NCI-H2171 (cell line): ENCODE data around the gene SOSTDC1.
A peak's percentile ranks its signal among the peaks of the same experiment; 100 is the strongest.
"Not testable (repeated sequence)": the region's sequence is repeated elsewhere in the genome, so short reads cannot be mapped to it uniquely, and the experiment has no call there.

Experiments
- DNase-seq: peaks from one replicate; lab custom pipeline; 2025; lab: John Stamatoyannopoulos, UW

The SOSTDC1 gene

DNA sequence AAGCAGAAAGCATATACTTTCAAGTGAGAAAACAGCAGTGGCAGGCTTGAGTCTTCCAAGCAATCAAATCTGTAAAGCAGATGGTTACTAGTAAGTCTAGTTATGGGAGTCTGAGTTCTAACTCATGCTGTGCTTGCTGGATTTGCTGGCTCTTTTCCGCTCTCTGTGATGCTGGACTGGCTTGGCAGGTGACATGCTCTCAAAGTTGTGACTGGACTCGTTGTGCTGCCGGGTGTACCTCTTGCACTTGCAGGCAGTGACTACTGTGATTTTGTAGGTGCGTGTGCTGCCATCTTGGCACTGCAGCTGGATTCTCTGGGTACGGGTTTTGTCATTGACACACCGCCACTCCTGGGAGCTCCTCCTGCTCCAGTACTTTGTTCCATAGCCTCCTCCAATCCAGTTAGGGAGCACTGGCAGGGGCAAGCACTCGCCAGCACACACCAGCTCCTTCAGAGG lies 3.1 kb downstream of the SOSTDC1 start:
- no peak for DNase-seq

DNA sequence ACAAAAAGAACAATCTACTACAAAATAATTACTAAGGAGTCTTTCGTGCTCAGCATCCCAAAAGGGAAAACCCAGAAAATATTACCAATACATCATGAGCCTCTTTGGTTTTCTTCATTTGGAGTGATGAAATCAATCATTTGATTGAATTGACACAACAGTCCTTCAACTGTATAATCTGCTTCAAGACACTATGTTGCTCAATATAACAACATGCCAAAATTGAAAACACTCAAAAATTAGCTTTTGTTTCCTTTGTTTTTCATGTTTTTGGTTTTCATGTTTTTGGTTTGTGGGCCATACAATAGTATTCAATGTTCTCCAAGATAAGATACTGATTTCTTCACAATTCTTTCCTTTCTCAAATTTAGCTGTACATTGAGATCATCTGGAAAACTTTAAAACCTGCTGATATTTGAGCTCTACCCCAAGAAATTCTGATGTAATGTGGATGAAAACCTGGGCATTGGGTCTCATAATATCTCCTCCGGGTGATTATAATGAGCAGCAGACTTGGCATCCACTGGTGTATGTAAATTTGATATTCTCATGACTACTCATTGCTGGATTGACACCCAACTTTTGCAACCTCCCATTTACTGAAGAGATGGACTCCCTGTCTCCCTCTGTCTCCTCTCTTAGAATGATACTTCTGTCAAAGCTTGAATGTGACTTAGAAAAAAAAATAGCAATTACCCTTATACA lies 4.6 kb downstream of the SOSTDC1 start:
- no peak for DNase-seq

GRCh38 chr7:16456303-16456702 lies 9.2 kb downstream of the SOSTDC1 start:
- DNase-seq = not testable (repeated sequence)

- DNase-seq = no peak
Measured at GRCh38 chr7:16455591-16455990, 9.9 kb downstream of the SOSTDC1 start.

DNA sequence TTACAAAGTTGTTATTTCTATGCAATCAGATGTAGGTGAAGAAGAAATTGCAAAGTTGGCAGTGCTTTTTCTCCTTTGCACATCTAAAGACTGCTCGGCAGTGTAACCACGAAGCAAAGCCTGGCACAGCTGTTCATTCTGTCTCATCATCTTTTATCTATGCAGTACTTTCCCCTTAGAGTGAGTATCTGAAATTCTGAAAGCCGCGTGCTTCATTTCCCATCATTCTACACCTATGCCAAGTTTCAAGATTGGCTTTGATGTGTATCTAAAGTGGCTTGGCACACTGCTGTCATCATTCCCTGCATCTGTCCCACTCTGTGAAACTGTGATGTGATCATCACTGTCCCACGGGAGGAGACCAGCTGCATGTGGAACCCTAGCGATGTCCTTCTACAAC lies 15.2 kb downstream of the SOSTDC1 start:
- no peak for DNase-seq

DNA sequence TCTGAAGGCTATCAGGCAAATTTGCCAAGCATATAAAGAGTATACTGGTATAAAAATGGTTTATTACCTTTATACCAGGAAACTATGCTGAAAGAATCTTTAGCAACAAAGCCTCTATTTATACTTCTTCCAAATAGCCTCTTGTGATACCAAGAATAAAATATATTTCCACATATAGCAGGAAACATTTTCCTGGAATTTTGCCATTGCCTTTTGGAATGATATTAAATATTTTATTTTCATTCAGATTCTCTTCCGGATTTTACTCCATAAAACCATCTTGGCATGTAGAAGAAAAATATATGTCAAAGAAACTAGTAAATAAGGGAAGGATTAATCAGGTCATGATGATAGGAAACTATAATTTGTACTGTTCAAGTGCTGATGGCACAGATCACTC lies 17.7 kb downstream of the SOSTDC1 start:
- no peak for DNase-seq

GRCh38 chr7:16446508-16446907 lies 19.0 kb downstream of the SOSTDC1 start:
- no peak for DNase-seq

GRCh38 chr7:16443871-16444270 lies 21.7 kb downstream of the SOSTDC1 start:
- not testable (repeated sequence) for DNase-seq

GRCh38 chr7:16438988-16439387 lies 26.6 kb downstream of the SOSTDC1 start:
- no peak for DNase-seq

- DNase-seq = no peak
Measured at GRCh38 chr7:16436306-16436705, 29.2 kb downstream of the SOSTDC1 start.

DNA sequence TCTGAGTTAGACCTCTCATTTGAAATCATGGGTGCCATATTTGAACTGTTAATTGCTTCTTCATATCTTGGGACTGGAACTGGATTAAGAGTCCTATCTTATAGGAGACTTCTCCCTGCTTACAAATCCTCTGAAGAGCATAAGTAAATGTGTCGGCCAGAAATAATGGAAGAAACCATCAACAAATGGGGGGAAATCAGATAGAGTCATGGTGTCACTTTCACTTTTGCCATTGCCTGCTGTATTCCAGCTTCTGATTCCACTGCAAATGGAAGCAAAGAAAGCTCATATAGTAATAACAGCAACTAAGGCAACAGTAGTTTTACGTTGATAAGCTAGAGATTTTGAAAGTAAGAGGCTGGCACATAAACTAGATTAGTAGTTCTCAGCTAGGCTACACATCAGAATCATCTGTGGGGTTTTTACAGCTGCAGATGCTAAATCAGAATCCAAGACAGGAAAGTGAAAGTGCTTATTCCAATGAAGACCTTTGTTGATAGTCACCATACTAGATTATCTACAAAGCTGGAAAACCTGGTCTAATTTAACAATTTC lies 31.9 kb downstream of the SOSTDC1 start:
- DNase-seq = no peak

- DNase-seq = no peak
Measured at GRCh38 chr7:16432425-16432731, 33.2 kb downstream of the SOSTDC1 start.

DNA sequence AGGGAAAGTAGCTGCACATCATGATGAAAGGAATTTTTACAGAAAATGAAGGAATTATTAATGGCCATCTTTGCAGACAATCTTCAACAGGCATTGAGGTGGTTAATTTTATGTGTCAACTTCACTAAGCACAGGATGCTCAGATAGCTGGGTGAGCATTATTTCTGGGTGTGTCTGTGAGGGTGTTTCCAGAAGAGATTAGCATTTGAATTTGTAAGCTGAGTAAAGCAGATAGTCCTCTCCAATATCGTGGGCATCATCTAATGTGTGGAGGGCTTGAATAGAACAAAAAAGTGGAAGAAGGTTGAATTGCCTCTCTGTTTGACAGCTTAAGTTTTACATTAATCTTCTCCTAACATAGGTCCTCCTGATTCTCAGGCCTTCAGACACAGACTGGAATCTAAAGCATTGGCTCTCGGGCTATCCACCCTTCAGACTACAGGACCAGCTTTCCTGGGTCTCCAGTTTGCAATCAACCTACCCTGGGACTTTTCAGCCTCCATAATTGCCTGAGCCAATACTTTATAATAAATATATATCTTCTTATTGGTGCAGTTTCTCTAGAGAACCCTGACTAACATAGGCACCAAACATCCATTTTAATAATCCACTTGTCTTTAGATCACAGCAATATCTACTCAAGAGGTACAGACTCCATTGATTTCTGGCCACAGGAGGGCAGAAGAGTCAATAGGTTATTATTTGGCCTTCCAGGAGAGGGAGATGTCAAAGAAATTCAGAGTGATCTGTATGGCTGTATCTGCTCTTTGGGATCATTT lies 33.7 kb downstream of the SOSTDC1 start:
- DNase-seq = no peak

GRCh38 chr7:16430133-16430532 lies 35.4 kb downstream of the SOSTDC1 start:
- DNase-seq = no peak

- DNase-seq = no peak
Measured at GRCh38 chr7:16428672-16429071, 36.9 kb downstream of the SOSTDC1 start.

- DNase-seq = no peak
Measured at GRCh38 chr7:16428182-16428581, 37.4 kb downstream of the SOSTDC1 start.

- DNase-seq = no peak
Measured at GRCh38 chr7:16423761-16424160, 41.8 kb downstream of the SOSTDC1 start.

DNA sequence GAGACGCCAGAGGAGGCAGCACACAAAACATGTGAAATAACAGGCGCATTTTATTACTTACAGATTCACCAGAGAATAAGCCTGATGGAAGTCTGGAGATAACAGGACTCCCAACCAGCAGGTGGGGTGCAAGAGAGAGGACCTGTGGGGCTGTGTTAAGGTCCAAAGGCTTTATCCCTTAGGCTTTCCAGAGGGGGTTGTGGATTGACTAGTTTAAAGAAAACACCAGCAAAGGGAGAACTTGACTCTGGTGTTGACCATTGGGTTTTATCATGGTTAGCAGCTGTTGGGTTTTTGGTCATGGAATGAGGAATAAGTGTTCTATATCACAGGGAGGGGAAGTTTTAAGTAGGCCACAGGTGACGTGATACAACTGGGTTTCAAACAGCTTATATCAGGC lies 42.6 kb downstream of the SOSTDC1 start:
- DNase-seq = no peak

GRCh38 chr7:16422103-16422435 lies 43.5 kb downstream of the SOSTDC1 start:
- DNase-seq = no peak

DNA sequence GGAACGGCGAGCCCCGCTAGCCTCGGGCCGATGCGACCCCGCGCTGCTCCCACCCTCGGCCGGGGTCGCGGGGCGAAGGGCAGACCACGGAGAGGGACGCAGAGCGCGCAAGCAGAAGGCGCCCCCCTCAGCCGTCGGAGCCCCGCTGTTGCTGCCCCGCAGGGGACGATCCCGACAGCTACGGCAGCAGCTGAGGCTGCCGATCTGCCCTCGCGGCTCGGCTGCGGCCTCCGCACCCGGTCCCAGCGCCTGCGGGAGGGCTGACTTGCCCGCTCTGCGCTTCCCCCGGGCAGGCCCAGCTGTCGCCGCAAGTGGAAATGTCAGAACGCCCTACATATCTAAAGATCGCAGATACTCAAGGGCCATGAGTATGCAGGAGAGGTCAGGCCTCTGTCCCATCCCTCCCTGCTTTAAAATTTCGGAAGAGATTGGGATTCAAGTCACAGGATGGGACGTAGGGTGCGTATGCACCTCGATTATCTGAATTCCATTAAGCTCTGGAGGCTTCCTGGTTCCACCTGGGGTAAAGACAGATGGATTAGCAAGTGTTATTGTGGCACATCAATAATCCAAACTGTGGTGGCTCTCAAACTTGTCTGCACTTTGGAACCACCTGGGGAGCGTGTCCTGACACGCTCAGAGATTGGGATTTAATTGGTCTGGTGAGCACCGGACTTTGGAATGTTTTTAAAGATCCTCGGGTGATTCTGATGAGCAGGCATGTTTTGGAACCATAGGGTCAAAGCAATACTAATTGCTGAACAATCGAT lies 44.0 kb downstream of the SOSTDC1 start, which contains the start of gene CRPPA:
CRPPA (minus strand) TSS at position 206 of the 770 bp plus-strand sequence. CDS start 216 bp downstream, outside the sequence.
- peak; percentile 24 for DNase-seq

GRCh38 chr7:16420649-16421332 lies 44.7 kb downstream of the SOSTDC1 start:
- DNase-seq = peak; percentile 93

GRCh38 chr7:16420329-16420648 lies 45.2 kb downstream of the SOSTDC1 start:
- no peak for DNase-seq
